MM.1S (cell line): ENCODE measurements around the gene TECPR2.

Experiments used
- DNase-seq: peaks from one replicate; pipeline ENCODE4 v3.0.0-alpha.2; 2015
- H2AFZ ChIP-seq: fragments of 300-600 bp; sonication (generic); 2 replicates; pipeline ENCODE4 v1.6.0; 2016; ENCODE audit warnings: antibody characterized with exemption, low read length
- H3F3A ChIP-seq: fragments of 300-600 bp; sonication (generic); 2 replicates; pipeline ENCODE4 v1.6.1; 2016; ENCODE audit warnings: mild to moderate bottlenecking, antibody characterized with exemption, low read length, moderate library complexity, mixed read lengths; ENCODE audit not compliant: insufficient read depth
- H3K27ac ChIP-seq: fragments of 300-600 bp; sonication (generic); 2 replicates; pipeline ENCODE4 v1.5.1; 2016; ENCODE audit warnings: mild to moderate bottlenecking, low read length
- H3K27me3 ChIP-seq: fragments of 300-600 bp; sonication (generic); replicated peaks from 2 replicates; pipeline ENCODE4 v1.6.0; 2016; ENCODE audit warnings: low read length; ENCODE audit not compliant: insufficient read depth
- H3K36me3 ChIP-seq: fragments of 300-600 bp; sonication (generic); replicated peaks from 2 replicates; pipeline ENCODE4 v1.6.1; 2016; ENCODE audit warnings: mild to moderate bottlenecking, low read length, mixed read lengths; ENCODE audit not compliant: insufficient read depth
- H3K4me1 ChIP-seq: fragments of 300-600 bp; sonication (generic); 2 replicates; pipeline ENCODE4 v1.6.1; 2016; ENCODE audit warnings: low read length, mixed read lengths
- H3K4me2 ChIP-seq: fragments of 300-600 bp; sonication (generic); 2 replicates; pipeline ENCODE4 v1.6.0; 2016; ENCODE audit warnings: low read depth, low read length
- H3K4me3 ChIP-seq: fragments of 300-600 bp; sonication (generic); 2 replicates; pipeline ENCODE4 v1.5.1; 2016; ENCODE audit warnings: low read length, mixed read lengths
- H3K79me2 ChIP-seq: fragments of 300-600 bp; sonication (generic); 2 replicates; pipeline ENCODE4 v1.6.1; 2016; ENCODE audit warnings: mixed run types, low read length, mixed read lengths
- H3K9ac ChIP-seq: fragments of 300-600 bp; sonication (generic); 2 replicates; pipeline ENCODE4 v1.6.1; 2016; ENCODE audit warnings: low read length, mixed read lengths
- H3K9me2 ChIP-seq: fragments of 300-600 bp; sonication (generic); replicated peaks from 2 replicates; pipeline ENCODE4 v1.6.1; 2016; ENCODE audit warnings: mild to moderate bottlenecking, low read length, mixed read lengths; ENCODE audit not compliant: insufficient read depth
- H3K9me3 ChIP-seq: fragments of 300-600 bp; sonication (generic); replicated peaks from 2 replicates; pipeline ENCODE4 v1.6.1; 2016; ENCODE audit warnings: mild to moderate bottlenecking, low read length, mixed read lengths; ENCODE audit not compliant: insufficient read depth
- H4K20me1 ChIP-seq: fragments of 300-600 bp; sonication (generic); 2 replicates; pipeline ENCODE4 v1.6.1; 2016; ENCODE audit warnings: mild to moderate bottlenecking, low read length, moderate library complexity, mixed read lengths; ENCODE audit not compliant: insufficient read depth
- CTCF ChIP-seq: fragments of 300-600 bp; sonication (generic); IDR thresholded peaks from 2 replicates; pipeline ENCODE4 v1.5.1; 2016; ENCODE audit warnings: antibody characterized with exemption, low read length, mixed read lengths
- EZH2 ChIP-seq: fragments of 300-600 bp; sonication (generic); optimal IDR thresholded peaks from 2 replicates; pipeline ENCODE3; 2017; ENCODE audit warnings: low read depth, mild to moderate bottlenecking, antibody characterized with exemption, low read length, mixed read lengths
- EZH2phosphoT487 ChIP-seq: fragments of 300-600 bp; sonication (generic); IDR thresholded peaks from 2 replicates; pipeline ENCODE4 v1.6.1; 2018; ENCODE audit warnings: antibody characterized with exemption, low read length

TECPR2 gene

GRCh38 chr14:102491366-102491765 is 128.6 kb downstream of the TECPR2 start:
- Histone ChIP-seq H3K4me3 (no peak overlapping the region), H3K4me2 (no peak overlapping the region), H3K9ac (no peak overlapping the region), H2AFZ (no peak overlapping the region), H3K4me1 (no peaks in the 10 kb centered on the region), H3K9me3 (no peaks in the 10 kb centered on the region), H3K27me3 (no peaks in the 10 kb centered on the region), H3K9me2 (no peaks in the 10 kb centered on the region), H3F3A (no peaks in the 10 kb centered on the region), H3K79me2 (no peaks in the 10 kb centered on the region), H3K27ac (no peak overlapping the region), H4K20me1 (no peaks in the 10 kb centered on the region), H3K36me3 (no peaks in the 10 kb centered on the region)
- no peak for TF ChIP-seq EZH2phosphoT487
- TF ChIP-seq CTCF: no peak
- no peak for TF ChIP-seq EZH2
- no peak for DNase-seq

- no peak overlapping the region for H3K9ac ChIP-seq
- H3K9me3 ChIP-seq: no peaks in the 10 kb centered on the region
- H3K9me2 ChIP-seq: no peaks in the 10 kb centered on the region
- TF ChIP-seq EZH2 (no peak), EZH2phosphoT487 (no peak)
- no peaks in the 10 kb centered on the region for H4K20me1 ChIP-seq
- H3F3A ChIP-seq: no peaks in the 10 kb centered on the region
- H3K27ac ChIP-seq: no peak overlapping the region
- DNase-seq: no peak
- H3K4me1 ChIP-seq: no peaks in the 10 kb centered on the region
- H3K4me3 ChIP-seq: no peak overlapping the region
- no peaks in the 10 kb centered on the region for H3K36me3 ChIP-seq
- no peak overlapping the region for H3K4me2 ChIP-seq
- H3K79me2 ChIP-seq: no peaks in the 10 kb centered on the region
- H3K27me3 ChIP-seq: no peaks in the 10 kb centered on the region
- no peak overlapping the region for H2AFZ ChIP-seq
These were observed 129.2 kb downstream of the TECPR2 start for GRCh38 chr14:102491786-102492530.

GRCh38 chr14:102492531-102492910 is 129.8 kb downstream of the TECPR2 start:
- TF ChIP-seq CTCF: no peak
- TF ChIP-seq EZH2: no peak
- no peak for TF ChIP-seq EZH2phosphoT487
- no peaks in the 10 kb centered on the region for H3F3A ChIP-seq
- no peaks in the 10 kb centered on the region for H3K9me2 ChIP-seq
- H3K27me3 ChIP-seq: no peaks in the 10 kb centered on the region
- no peak overlapping the region for H2AFZ ChIP-seq
- no peaks in the 10 kb centered on the region for H3K4me1 ChIP-seq
- H3K36me3 ChIP-seq: no peaks in the 10 kb centered on the region
- no peaks in the 10 kb centered on the region for H3K79me2 ChIP-seq
- no peaks in the 10 kb centered on the region for H3K9me3 ChIP-seq
- no peaks in the 10 kb centered on the region for H4K20me1 ChIP-seq
- no peak overlapping the region for H3K4me2 ChIP-seq
- H3K9ac ChIP-seq: no peak overlapping the region
- H3K4me3 ChIP-seq: no peak overlapping the region
- no peak for DNase-seq
- H3K27ac ChIP-seq: no peak overlapping the region

GRCh38 chr14:102493096-102493495 is 130.4 kb downstream of the TECPR2 start:
- Histone ChIP-seq H3K27ac (no peak overlapping the region), H3K9ac (no peak overlapping the region), H3F3A (no peaks in the 10 kb centered on the region), H3K4me2 (no peak overlapping the region), H3K4me3 (no peak overlapping the region), H3K36me3 (no peaks in the 10 kb centered on the region), H3K9me2 (no peaks in the 10 kb centered on the region), H4K20me1 (no peaks in the 10 kb centered on the region), H3K9me3 (no peaks in the 10 kb centered on the region), H2AFZ (no peak overlapping the region), H3K27me3 (no peaks in the 10 kb centered on the region), H3K4me1 (no peaks in the 10 kb centered on the region), H3K79me2 (no peaks in the 10 kb centered on the region)
- DNase-seq: no peak
- no peak for TF ChIP-seq EZH2
